Peyer's patch (tissue), 4 donors: ENCODE measurements around the gene IFI27.

Experiments
- POLR2A ChIP-seq, 2 donors: fragments of 450-650 bp; IDR thresholded peaks; one replicate each; pipeline ENCODE4 v1.5.1; 2017; ENCODE audit warnings: antibody characterized with exemption in 2 of 2, mild to moderate bottlenecking in 2 of 2, moderate library complexity in 2 of 2
- TF ChIP-seq, protein P1 (sequence below), 6 experiments: fragments of 450-650 bp in 4 of 6; fragments of 200-600 bp in 2 of 6; sonication (generic) in 1 of 6; IDR thresholded peaks; one replicate each; pipeline ENCODE4 v1.5.1; 2017 to 2019; ENCODE audit warnings: antibody characterized with exemption in 6 of 6, mild to moderate bottlenecking in 3 of 6, moderate library complexity in 1 of 6

DNA sequence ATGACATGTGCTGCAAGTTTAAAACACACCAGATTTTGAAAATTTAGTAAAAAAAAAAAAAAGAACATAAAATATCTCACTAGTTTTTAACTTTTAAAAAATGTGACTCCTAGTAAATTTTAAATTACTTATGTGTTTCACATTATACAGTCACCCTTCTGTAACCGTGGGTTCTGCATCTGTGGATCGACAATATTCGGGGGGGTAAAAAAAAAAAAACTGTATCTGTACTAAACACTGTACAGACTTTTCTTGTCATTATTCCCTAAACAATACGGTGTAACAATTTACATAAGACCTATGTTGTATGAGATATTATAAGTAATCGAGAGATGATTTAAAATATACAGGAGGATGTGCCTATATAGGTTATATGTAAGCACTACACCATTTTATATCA, 32.7 kb upstream of the IFI27 start:
- TF ChIP-seq POLR2A (IDR thresholded peaks at IDR 0.05): no peak
- TF ChIP-seq, protein P1, sequence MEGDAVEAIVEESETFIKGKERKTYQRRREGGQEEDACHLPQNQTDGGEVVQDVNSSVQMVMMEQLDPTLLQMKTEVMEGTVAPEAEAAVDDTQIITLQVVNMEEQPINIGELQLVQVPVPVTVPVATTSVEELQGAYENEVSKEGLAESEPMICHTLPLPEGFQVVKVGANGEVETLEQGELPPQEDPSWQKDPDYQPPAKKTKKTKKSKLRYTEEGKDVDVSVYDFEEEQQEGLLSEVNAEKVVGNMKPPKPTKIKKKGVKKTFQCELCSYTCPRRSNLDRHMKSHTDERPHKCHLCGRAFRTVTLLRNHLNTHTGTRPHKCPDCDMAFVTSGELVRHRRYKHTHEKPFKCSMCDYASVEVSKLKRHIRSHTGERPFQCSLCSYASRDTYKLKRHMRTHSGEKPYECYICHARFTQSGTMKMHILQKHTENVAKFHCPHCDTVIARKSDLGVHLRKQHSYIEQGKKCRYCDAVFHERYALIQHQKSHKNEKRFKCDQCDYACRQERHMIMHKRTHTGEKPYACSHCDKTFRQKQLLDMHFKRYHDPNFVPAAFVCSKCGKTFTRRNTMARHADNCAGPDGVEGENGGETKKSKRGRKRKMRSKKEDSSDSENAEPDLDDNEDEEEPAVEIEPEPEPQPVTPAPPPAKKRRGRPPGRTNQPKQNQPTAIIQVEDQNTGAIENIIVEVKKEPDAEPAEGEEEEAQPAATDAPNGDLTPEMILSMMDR (IDR thresholded peaks at IDR 0.05): no peak
